HG02981 (cell line): ENCODE results near the gene TP53RK.

Experiments used
- ATAC-seq: cut with Tn5 transposase; IDR thresholded peaks from one replicate; pipeline ENCODE4 v1.9.1; 2021; ENCODE audit warnings: mild to moderate bottlenecking, moderate library complexity; ENCODE audit not compliant: unreplicated experiment

TP53RK gene

DNA sequence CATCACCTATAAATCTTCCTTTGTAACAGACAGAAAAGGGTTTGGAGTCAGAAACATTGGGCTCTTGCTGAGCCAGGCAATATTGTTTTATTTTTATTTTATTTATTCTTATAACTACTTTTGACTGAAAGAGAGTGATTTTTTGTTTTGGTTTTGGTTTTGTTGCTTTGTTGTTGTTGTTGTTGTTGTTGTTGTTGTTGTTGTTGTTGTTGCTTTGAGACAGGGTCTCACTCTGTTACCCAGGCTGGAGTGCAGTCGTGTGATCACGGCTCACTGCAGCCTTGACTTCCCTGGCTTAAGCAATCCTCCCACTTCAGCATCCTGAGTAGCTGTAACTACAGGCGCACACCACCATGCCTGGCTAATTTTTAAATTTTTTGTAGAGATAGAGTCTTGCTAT, 22.9 kb downstream of the TP53RK start:
- no peak for ATAC-seq

DNA sequence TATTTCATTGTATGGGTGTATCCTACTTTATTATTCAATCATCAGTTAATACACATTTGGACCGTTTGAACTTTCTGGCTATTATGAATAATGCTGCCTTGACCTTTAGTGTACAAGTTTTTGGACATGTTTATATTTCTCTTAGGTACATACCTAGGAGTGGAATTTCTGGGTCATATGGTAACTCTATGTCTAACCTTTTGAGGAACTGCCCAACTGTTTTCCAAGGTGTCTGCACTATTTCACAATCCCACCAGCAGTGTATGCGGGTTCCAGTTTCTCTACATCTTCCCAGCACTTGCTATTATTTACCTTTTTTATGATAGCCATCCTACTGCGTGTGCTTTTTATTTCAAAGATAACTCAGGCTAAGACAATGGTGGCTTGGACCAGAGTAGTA, 23.6 kb downstream of the TP53RK start:
- ATAC-seq: no peak

DNA sequence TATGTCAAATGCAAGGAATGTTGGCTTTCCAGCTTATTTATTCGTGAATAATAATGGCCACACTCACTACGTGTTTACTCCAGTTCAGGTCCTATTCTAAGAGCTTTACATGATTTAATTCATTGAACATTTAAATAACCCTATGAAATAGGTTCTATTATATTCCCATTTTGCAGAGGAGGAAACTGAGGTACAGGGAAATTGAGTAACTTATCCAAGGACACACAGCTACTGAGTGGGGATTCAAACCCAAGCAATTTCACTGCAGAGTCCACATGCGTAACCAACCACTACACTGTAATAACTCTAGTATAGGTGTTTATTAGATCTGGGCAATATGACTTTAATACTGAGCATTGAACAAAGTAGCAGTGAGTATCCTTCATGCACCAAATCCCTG, 25.7 kb downstream of the TP53RK start:
- ATAC-seq: no peak

DNA sequence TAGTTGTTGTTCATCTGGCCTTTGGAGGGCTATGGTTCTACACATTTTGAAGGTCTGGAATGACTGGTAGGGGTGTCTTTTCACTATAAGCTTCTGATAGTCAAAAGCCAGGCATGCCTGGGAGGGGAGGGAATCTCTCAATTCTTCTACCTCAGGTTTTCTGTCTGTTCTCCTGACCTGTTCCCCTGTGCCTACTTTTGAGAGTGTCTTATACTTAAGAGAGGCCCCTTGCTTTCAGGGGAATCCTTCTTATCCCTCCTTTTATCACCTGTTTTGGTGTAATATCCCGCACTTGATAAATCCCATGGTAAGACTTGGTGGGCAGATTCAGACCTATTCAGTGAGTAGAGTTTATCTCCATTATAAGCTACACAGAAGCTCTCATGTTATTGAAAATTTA, 27.6 kb downstream of the TP53RK start:
- ATAC-seq: no peak

DNA sequence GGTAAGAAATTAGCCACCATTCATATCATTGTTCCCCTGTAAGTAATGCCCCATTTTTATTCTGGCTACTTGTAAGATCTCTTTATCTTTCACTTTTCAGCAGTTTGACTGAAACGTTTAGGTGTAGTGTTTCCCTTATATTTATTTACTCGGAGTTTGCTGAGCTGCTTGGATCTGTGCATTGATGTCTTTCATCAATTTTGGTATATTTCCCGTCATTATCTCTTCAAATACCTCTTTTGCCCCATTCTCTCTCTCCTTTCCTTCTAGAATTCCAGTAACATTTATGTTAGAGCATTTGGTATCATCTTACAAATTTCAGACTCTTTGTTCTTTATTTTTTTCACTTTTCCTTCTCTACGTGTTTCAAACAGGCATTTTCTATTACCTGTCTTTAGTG, 28.8 kb downstream of the TP53RK start:
- ATAC-seq: no peak

DNA sequence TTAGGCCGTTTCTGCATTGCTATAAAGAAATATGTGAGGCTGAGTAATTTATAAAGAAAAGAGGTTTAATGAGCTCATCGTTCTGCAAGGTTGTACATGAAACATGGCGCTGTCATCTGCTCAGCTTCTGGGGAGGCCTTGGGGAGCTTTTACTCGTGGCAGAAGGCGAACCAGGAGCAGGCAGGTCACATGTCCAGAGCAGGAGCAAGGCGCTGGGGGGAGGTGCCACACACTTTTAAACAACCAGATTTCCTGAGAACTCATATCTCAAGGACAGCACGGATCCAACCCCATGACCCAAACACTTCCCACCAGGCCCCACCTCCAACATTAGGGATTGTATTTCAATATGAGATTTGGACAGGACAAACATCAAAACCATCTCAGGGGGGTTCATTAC, 31.6 kb downstream of the TP53RK start:
- ATAC-seq: no peak

DNA sequence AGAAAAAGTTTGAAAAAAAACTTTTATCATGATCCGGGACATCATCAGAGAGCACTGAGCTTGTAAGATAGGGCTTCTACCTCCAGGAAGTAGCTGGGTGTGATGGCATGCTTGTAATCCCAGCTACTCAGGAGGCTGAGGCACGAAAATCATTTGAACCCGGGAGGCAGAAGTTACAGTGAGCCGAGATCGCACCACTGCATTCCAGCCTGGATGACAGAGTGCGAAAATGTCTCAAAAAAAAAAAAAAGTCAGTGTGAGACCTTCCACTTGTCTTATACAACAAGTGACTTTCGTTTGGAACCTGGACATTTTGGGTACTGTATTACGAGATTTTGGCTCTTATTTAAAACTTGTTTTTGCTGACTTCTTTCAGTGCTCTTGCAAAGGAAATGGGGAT, 32.1 kb downstream of the TP53RK start:
- ATAC-seq: no peak

DNA sequence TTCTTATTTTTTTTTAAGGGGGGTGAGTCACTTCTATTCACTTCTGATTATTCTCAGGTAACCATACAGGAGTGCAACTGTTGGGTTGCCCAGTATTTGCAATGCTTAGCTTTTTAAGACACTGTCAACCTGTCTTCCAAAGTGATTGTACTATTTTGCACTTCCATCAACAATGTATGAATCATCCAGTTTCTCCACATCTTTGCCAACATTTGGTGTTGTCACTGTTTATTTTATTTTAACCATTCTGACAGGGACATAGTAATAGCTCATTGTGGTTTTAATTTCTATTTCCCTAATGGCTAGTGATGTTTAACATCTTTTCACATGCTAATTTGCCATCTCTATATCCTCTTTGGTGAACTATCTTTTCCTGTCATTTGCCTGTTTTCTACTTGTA, 36.5 kb downstream of the TP53RK start:
- ATAC-seq: no peak

DNA sequence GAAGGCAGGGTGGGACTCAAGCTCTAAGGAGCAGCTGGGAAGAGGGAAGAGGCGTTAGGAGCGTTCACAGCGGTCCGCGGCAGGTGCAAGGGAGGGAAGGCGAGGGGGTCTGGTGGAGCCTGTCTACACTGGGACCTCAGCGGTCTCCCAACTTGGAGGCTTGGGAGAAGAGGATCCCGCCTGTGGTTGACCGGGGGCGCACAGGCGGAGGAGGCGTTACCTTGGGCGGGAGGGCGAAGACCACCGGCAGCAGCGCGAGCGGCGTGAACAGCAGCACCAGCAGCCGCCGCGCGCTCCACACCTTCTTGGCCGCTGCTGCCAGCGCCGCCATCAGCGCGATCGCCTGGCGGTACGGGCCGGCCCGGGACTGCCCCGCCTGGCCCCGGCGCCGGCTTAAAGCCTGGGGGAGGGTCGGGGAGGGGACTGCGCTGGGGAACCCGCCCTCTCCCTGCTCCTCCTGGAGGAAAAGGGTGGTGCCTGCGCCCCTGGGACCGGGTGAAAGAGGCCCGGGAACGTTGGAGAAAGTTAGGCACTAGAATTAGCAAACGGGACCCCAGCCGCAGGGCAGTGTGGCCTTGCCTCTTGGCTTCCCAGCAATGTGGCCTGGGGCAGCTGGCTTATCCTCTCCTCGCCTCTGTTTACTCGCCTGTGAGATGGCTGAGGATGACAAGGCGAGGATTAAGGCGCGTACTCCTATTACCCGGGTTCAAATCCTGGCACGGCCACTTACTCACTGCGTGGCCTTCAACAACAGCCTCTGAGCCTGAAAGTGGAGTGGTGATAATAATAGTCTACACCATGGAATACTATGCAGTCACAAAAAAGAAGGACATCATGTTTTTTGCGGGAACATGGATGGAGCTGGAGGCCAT, 37.9 kb downstream of the TP53RK start, which contains the start of gene SLC13A3:
SLC13A3 (minus strand) TSS at position 369 of the 872 bp plus-strand sequence; CDS start at position 331, 38 bp downstream.
- ATAC-seq: no peak

DNA sequence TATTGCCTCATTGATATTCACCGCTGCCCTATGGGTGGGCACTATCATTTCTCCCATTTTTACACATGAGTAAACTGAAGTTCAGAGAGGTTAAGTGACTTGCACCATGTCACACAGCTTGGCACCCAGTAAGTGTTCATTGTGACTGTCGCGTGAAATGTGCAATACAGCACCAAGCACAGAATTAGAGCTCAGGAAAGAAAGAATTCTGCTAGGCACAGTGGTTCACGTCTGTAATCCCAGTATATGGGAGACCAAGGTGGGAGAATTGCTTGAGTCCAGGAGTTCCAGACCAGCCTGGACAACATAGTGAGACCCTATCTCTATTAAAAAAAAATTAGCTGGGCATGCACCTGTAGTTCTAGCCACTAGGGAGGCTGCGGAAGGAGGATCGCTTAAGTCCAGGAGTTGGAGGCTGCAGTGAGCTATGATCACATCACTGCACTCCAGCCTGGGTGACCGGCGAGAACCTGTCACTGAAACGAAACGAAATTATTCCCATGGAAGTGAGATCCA, 38.6 kb downstream of the TP53RK start:
- ATAC-seq: no peak

DNA sequence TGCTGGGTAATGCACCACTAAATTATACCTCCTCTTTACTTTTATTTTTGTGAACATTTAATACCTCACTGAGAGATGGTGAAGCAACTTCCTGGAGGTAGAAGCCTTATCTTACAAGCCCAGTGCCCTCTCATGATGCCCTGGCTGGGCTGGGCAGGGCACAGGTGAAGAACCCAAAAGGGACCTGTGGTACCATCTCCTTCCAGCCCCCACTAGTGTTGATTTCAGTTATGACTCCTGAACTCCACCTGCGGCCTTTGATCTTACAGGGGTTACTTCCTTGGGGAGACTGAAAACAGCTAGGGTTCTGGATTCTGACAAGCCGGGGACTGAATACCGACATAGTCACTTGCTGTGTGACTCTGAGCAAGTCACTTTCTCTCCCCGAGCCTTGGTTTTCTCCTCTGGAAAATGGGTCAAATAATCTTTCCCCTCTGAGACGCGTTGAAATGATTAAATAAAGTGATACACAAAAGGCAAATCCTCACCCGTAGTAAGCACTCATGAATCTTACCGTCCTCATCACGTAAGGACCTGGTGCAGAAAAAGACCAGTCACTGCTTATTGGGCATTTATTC, 39.2 kb downstream of the TP53RK start:
- no peak for ATAC-seq

DNA sequence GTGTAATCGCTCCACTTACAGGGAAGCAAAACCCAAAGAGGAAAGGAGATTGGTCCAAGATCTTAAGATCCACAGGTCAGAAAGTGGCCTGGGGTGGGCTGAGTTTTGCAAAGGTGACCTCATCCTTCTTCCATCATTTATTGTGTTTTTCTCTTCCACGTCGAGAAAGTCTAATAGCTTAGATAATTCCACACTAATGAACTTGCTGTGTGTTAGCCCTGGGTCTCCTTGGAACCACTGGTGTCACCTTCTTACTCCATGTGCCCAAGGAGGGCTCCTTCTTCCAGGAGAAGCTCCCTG, 39.6 kb downstream of the TP53RK start:
- no peak for ATAC-seq

DNA sequence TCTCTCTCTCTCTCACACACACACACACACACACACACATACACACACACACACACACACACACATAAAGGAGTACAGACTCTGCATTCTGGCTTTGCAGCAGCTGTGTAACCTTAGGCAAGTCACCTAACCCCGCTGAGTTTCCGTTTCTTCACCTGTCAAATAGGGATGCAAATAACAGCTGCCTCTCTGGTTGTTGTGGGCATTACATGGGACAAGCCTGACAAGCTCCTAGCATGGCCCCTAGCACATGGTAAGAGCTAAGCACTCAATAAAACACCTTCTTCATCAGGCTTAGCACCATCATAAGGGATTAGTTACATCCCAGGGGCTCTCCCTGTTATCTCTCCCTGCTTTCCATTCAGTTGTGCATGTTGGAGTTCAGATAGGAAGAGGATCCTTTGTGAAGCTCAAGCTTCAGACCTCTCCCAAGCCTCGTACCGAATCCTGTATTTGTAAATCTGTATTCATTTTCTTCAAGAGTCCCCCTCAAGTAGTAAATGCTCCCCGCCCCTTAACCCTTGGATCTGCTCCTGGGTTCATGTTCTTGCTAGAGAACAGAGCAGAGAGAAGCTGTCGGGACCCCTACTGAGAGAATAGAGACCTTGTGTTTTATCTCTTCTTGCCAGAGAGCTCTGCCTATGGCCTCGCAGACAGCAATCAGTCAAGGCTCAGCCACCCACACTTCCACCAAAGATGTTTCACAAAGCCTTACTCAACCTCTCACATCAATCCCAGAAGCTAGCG, 40.2 kb downstream of the TP53RK start:
- no peak for ATAC-seq

DNA sequence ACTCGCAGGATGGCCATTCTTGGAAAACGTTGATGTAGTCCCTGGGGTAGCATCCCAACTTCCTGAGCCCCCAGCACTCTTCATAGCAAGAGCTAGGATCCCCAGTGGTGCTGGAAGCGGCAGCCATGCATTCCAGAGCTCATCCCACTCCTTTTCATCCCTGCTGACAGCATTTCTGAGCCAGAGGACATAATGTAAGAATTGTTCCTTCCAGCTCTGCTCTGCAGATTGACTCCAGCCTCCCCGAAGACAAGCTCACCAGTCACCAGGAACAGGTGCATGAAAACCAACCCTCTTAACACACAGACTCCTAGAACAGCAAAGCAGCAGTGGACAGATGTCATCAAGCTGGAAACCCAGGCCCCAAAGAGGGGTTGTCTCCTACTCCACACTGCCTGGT, 41.8 kb downstream of the TP53RK start:
- ATAC-seq: no peak

DNA sequence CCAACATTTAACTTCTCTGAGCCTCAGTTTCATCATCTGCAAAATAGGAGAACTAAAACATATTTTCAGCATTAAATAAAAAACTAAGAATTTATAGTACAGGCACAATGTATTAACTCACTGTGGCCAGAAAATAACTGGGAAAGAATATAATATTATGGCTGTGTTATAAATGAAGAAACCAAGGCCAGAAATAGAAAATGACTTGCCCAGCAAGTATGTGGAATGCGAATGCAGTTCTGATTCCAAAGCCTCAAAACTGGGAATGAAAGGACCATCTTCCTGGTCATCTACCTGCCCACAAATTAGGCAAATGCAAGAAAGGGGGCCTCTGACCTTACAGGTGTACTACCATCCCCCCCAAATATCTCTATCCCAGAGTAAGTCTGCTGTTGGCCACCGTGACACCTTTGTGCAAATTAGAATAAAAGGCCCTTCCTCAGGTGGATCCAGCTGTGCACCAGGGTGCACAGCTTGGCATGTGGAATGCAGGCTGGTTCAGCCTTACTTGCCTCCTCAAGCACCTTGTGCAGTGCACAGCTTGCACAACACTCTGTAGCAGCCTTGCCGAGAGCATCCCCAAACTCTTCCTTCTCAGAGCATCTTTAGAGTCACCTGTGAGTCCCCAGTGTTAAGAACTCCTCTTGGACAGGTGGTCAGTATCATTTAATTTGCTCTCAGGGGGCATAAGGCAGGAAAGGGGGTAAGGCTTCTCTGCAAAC, 42.4 kb downstream of the TP53RK start:
- no peak for ATAC-seq

DNA sequence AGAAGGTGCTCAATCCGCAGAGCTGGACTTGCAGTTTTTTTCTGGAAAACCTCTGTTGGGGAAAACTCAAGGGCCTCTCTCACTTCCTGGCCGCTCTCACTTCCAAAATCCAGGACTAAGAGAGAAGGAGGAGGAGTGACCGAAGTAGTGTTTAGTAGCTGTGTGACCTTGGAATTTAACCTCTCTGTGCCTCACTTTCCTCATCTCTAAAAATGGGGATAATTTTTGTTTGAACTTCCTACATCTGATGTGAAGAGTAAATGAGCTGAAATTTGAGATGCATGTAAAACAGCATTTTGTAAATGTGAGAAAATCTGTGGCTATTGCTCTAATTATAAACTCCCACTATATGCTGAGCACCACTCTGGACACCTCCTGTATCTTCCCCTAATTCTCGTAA, 43.1 kb downstream of the TP53RK start:
- ATAC-seq: no peak

DNA sequence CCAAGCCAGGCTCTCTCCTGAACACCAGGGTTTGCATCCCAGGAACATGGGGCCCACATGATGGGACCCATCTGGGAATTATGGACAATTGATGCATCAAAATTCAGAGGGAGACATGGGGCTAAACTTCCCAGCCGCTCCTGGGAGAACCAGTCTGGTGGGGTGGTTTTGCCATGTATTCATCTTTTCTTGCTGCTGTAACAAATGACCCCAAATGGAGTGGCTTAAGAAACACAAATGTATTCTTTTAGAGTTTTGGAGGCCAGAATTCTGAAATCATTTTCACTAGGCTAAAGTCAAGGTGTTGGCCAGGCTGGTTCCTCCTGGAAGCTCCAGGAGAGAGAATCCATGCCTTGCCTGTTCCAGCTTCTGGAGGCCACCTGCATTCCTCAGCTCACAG, 44.5 kb downstream of the TP53RK start:
- ATAC-seq: no peak

DNA sequence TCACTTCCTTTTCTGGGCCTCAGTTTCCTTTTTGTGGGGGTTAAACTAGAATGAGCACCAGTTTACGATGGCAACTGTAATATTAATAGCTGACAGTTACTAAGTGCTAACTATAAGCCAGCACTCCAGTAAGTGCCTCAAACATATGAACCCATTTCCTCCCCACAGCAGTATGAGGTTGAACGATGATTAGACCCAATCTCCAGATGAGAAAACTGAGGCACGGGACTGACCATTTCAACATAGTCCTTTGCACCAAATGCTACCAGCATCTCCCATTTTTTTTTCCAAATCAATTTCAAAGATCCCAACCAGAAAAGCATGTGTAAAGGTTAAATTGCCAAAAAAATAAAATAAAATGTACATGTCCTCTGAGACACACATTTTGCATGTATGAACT, 45.1 kb downstream of the TP53RK start:
- no peak for ATAC-seq

DNA sequence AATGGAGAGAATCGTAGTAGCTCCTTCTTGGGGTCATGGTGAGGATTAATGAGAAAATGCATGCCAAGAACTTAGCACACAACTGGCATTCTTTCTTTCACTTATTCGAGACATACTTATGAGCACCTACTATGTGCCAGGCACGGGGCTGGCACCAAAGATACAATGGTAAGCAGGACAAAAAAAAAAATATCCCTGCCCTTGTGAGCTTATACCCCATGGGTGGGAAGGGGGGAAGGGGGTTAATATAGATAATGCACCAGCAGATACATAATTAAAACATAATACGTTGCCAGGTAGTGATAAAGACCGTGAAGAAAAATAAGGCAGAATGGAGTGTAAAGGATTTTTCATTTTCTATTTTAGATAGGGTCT, 46.3 kb downstream of the TP53RK start:
- ATAC-seq: no peak

DNA sequence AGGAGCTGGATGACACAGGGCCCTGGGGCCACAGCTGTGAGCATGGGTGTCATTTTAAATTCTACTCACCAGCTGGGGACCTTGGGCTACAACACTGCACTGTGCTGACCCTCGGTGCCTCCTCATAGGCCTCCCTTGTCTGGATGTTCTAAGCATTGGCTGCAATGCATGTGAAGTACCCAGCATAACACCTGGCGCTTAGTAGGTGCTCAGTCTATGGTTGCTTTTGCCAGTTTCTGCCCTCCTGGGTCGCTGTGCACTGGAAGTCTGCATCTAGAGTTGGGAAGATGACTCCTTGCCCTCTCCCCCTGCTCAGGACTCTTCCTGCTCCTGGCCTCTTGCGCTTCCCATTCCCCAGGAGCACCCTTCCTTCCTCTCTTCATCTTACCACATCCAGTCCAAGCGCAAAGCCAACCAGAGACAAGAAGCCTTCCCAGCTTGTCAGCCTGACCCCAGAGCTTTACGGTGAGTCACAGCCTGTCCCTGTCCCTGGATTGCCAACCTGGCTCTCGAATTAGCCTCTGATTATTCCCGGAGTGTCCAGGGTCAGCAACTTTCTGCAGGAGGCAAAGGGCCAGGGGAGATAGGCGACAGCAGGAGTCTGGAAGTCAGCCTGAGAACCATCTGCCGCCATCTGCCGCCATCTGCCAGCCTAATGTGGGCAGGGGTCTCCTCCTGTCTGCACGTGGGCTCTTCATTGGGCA, 46.8 kb downstream of the TP53RK start:
- ATAC-seq: no peak

DNA sequence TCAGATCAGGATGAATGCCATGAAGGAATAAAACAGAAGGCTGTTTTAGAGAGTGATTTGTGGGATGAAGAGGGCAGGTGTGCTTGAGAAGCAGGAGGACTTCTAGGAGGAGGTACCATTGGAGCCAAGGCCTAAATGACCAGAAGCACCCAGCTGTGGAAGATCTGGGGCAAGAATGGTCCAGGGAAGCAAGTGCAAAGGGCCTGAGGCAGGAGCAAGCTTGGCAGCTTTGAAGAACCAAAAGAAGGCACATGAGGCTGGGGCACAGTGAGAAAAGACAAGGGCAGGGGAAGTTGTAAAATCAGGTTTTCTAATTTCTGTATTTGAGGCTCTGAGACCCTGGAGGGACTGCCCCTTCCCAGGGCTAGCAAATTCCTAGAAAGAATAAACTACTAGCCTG, 47.8 kb downstream of the TP53RK start:
- ATAC-seq: no peak
